HepG2 (cell line): Measurements from ENCODE around the gene OSCP1. TPM values are rescaled to one million over a fixed set of nuclear protein-coding genes. Genes with fewer than 3 reads are reported as not detected.

Experiments used
- CCAR2 ChIP-seq: fragments of 200-400 bp; formaldehyde crosslinking; optimal IDR thresholded peaks from 2 replicates; pipeline ENCODE3; 2018; ENCODE audit warnings: low read depth, mild to moderate bottlenecking, low read length, moderate library complexity
- CENPBD1 ChIP-seq: sonication (generic); formaldehyde crosslinking; IDR thresholded peaks from 2 replicates; pipeline ENCODE4 v1.8.0; 2022; ENCODE audit warnings: missing genetic modification reagents, low read depth, mild to moderate bottlenecking, borderline replicate concordance
- FOXC1 ChIP-seq: sonication (generic); formaldehyde crosslinking; IDR thresholded peaks from 2 replicates; pipeline ENCODE4 v1.8.0; 2022; ENCODE audit warnings: mild to moderate bottlenecking, missing genetic modification reagents, borderline replicate concordance
- GTF2F1 ChIP-seq: fragments of 150-350 bp; IDR thresholded peaks from 2 replicates; pipeline ENCODE4 v1.6.1; 2014; ENCODE audit warnings: low read length
- HOXA5 ChIP-seq: sonication (generic); formaldehyde crosslinking; IDR thresholded peaks from 2 replicates; pipeline ENCODE4 v1.4.0; 2020; ENCODE audit warnings: missing genetic modification reagents
- HOXA7 ChIP-seq: sonication (generic); formaldehyde crosslinking; IDR thresholded peaks from 2 replicates; pipeline ENCODE4 v1.8.1; 2022; ENCODE audit warnings: mild to moderate bottlenecking, missing genetic modification reagents, moderate library complexity
- MED8 ChIP-seq: sonication (generic); formaldehyde crosslinking; IDR thresholded peaks from 2 replicates; pipeline ENCODE4 v1.8.1; 2023; ENCODE audit warnings: mild to moderate bottlenecking, missing genetic modification reagents; ENCODE audit not compliant: insufficient replicate concordance
- NCOA1 ChIP-seq: sonication (generic); formaldehyde crosslinking; IDR thresholded peaks from 2 replicates; pipeline ENCODE4 v1.9.0; 2021; ENCODE audit warnings: missing genetic modification reagents
- NONO ChIP-seq, 2 experiments: fragments of 450-650 bp in 1 of 2; sonication (generic) in 1 of 2; formaldehyde crosslinking in 1 of 2; IDR thresholded peaks in 1 of 2; conservative IDR thresholded peaks in 1 of 2; 2 replicates each; pipeline versions ENCODE4 v1.6.1 to v1.8.0; 2017 to 2022; ENCODE audit warnings: mild to moderate bottlenecking in 1 of 2, missing genetic modification reagents in 1 of 2, moderate library complexity in 1 of 2
- PITX1 ChIP-seq: sonication (generic); formaldehyde crosslinking; IDR thresholded peaks from 2 replicates; pipeline ENCODE4 v1.5.1; 2020; ENCODE audit warnings: mild to moderate bottlenecking, missing genetic modification reagents
- RBFOX2 ChIP-seq: fragments of 200-400 bp; formaldehyde crosslinking; IDR thresholded peaks from 2 replicates; pipeline ENCODE4 v1.6.1; 2017; ENCODE audit warnings: low read depth, mild to moderate bottlenecking, low read length
- SALL2 ChIP-seq: sonication (generic); formaldehyde crosslinking; IDR thresholded peaks from 2 replicates; pipeline ENCODE4 v1.8.1; 2023; ENCODE audit warnings: mild to moderate bottlenecking, missing genetic modification reagents, inconsistent platforms
- SIN3B ChIP-seq: fragments of 150-350 bp; IDR thresholded peaks from 2 replicates; pipeline ENCODE4 v1.6.1; 2014; ENCODE audit warnings: low read length
- SMAD1 ChIP-seq: sonication (generic); formaldehyde crosslinking; IDR thresholded peaks from 2 replicates; pipeline ENCODE4 v1.4.0; 2020; ENCODE audit warnings: missing genetic modification reagents, low read depth, mild to moderate bottlenecking, borderline replicate concordance
- SMARCE1 ChIP-seq: fragments of 450-650 bp; IDR thresholded peaks from 2 replicates; pipeline ENCODE4 v1.6.1; 2017; ENCODE audit warnings: borderline replicate concordance
- THAP11 ChIP-seq: IDR thresholded peaks from 2 replicates; pipeline ENCODE4 v1.6.1; 2016; ENCODE audit warnings: missing biosample characterization, missing genetic modification reagents
- ZFP1 ChIP-seq: IDR thresholded peaks from 2 replicates; pipeline ENCODE4 v1.6.1; 2016
- ZNF225 ChIP-seq: sonication (generic); formaldehyde crosslinking; IDR thresholded peaks from 2 replicates; pipeline ENCODE4 v1.4.0; 2020; ENCODE audit warnings: mild to moderate bottlenecking, missing genetic modification reagents
- ZNF280B ChIP-seq: sonication (generic); formaldehyde crosslinking; IDR thresholded peaks from 2 replicates; pipeline ENCODE4 v1.5.0; 2020; ENCODE audit warnings: missing genetic modification reagents, mild to moderate bottlenecking, borderline replicate concordance
- ZNF317 ChIP-seq: sonication (generic); formaldehyde crosslinking; IDR thresholded peaks from 2 replicates; pipeline ENCODE4 v1.5.0; 2020; ENCODE audit warnings: mild to moderate bottlenecking, missing genetic modification reagents
- ZNF484 ChIP-seq: sonication (generic); formaldehyde crosslinking; IDR thresholded peaks from 2 replicates; pipeline ENCODE4 v1.5.1; 2020; ENCODE audit warnings: mild to moderate bottlenecking, low read depth, missing genetic modification reagents, borderline replicate concordance
- ZNF709 ChIP-seq: sonication (generic); formaldehyde crosslinking; IDR thresholded peaks from 2 replicates; pipeline ENCODE4 v1.5.0; 2020; ENCODE audit warnings: mild to moderate bottlenecking, missing genetic modification reagents
- ZNF879 ChIP-seq: sonication (generic); formaldehyde crosslinking; IDR thresholded peaks from 2 replicates; pipeline ENCODE4 v1.8.1; 2023; ENCODE audit warnings: missing genetic modification reagents
- polyA plus RNA-seq, 8 experiments: library from polyadenylated mRNA; depleted of rRNA in 3 of 8; stranded (reverse) in 7 of 8; unstranded in 1 of 8; fragments of >200 nt; fragmentation: Illumina TruSeq in 4 of 8; extraction: Trizol in 4 of 8; gene quantifications; 2 replicates each; pipeline versions ENCODE4 v1.2.1 to v1.2.3, GENCODE V29; 2011 to 2016; ENCODE audit warnings: low read depth in 4 of 8, missing spikeins in 1 of 8, mixed read lengths in 1 of 8; ENCODE audit not compliant: insufficient read depth in 1 of 8
- total RNA-seq, 5 experiments: library from RNA; depleted of rRNA; stranded (reverse); fragments of >200 nt; fragmentation: Illumina TruSeq; extraction: Trizol; gene quantifications; 2 replicates each; pipeline ENCODE4 v1.2.3, GENCODE V29; 2016; ENCODE audit warnings: low read depth in 1 of 5
- TF ChIP-seq, protein P1 (sequence below): sonication (generic); formaldehyde crosslinking; IDR thresholded peaks from 2 replicates; pipeline ENCODE4 v1.8.1; 2023; ENCODE audit warnings: missing genetic modification reagents, inconsistent platforms, borderline replicate concordance
- TF ChIP-seq, protein P2 (sequence below): sonication (generic); formaldehyde crosslinking; IDR thresholded peaks from 2 replicates; pipeline ENCODE4 v1.5.0; 2020; ENCODE audit warnings: mild to moderate bottlenecking, missing genetic modification reagents, borderline replicate concordance

The OSCP1 gene
- total and polyA plus RNA-seq, 2 of the 13 experiments (the other 11 are each of a cell fraction or from before 2014, with no cell fraction given): 0.60 to 0.84 TPM

DNA sequence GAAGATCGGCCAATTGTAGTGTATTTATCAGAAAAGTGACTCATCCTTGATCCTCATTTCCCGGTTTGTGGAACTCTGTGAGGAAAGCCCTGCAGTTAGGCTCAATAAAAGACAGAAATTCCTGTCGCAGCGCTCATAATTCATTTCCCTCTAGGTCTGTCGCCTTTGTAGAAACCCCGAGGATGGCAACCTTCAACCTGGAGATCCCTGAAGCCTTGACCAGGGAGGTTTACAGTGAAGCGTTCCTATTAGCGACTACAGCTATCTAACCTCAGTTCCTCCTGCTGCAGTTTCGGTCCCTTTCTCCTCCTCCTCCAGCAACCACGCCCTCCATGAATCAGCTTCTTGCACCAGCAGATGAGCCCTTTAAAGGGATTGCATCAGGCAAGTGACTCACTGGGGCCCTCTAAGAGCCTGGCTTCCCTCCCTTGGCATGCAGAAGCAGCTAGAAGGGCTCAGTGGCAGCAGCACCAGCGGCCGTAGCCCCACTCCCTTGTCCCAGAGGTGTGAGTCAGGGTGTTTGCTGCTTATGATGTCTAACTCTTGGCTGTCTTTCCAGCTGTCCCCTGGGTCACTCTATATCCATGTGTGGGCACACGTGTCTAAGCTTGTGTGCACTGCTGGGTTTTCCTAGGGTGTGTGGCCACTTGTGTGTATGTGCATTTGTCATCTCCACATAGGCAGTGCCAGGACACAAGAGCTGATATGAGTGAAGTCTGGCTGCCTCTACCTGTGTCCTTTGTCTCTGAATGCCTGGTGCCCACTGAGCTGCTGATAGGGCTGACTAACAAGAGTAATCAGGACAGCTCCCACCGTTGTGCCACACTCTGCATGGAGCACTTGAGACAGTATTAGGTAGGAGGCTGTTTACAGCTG lies 63.7 kb downstream of the OSCP1 start (continued):
- no peak for TF ChIP-seq SIN3B
- TF ChIP-seq ZNF484 (CRISPR knock-in tag): no peak
- TF ChIP-seq CENPBD1 (CRISPR knock-in tag): no peak
- no peak for TF ChIP-seq ZNF225 (CRISPR knock-in tag)
- TF ChIP-seq, protein P1, sequence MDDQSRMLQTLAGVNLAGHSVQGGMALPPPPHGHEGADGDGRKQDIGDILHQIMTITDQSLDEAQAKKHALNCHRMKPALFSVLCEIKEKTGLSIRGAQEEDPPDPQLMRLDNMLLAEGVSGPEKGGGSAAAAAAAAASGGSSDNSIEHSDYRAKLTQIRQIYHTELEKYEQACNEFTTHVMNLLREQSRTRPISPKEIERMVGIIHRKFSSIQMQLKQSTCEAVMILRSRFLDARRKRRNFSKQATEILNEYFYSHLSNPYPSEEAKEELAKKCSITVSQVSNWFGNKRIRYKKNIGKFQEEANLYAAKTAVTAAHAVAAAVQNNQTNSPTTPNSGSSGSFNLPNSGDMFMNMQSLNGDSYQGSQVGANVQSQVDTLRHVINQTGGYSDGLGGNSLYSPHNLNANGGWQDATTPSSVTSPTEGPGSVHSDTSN (CRISPR knock-in tag): no peak
- TF ChIP-seq ZNF280B: 0 out of 2 replicates have a peak, but pooled peaks have one; percentile 58
- peak; percentile 65; the same call in 1 of the 2 replicates for TF ChIP-seq GTF2F1
- no peak for TF ChIP-seq NONO (IDR thresholded peaks at IDR 0.05)
- no peak for TF ChIP-seq NONO (CRISPR knock-in tag; conservative IDR thresholded peaks at IDR 0.05)
- TF ChIP-seq ZFP1 (CRISPR knock-in tag): no peak
- TF ChIP-seq ZNF317 (CRISPR knock-in tag): no peak
- peak; percentile 79 for TF ChIP-seq HOXA5
- 0 out of 2 replicates have a peak, but pooled peaks have one; percentile 28 for TF ChIP-seq ZNF879 (CRISPR knock-in tag)
- no peak for TF ChIP-seq CCAR2
- TF ChIP-seq, protein P2, sequence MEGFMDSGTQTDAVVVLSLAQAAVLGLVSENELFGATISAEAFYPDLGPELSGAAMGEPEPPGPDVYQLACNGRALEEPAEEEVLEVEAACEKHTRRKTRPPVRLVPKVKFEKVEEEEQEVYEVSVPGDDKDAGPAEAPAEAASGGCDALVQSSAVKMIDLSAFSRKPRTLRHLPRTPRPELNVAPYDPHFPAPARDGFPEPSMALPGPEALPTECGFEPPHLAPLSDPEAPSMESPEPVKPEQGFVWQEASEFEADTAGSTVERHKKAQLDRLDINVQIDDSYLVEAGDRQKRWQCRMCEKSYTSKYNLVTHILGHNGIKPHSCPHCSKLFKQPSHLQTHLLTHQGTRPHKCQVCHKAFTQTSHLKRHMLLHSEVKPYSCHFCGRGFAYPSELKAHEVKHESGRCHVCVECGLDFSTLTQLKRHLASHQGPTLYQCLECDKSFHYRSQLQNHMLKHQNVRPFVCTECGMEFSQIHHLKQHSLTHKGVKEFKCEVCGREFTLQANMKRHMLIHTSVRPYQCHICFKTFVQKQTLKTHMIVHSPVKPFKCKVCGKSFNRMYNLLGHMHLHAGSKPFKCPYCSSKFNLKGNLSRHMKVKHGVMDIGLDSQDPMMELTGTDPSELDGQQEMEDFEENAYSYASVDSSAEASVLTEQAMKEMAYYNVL (CRISPR knock-in tag): 0 out of 2 replicates have a peak, but pooled peaks have one; percentile 49
- no peak for TF ChIP-seq NCOA1 (CRISPR knock-in tag)
- peak; percentile 67 for TF ChIP-seq RBFOX2
- no peak for TF ChIP-seq HOXA7 (CRISPR knock-in tag)
- TF ChIP-seq PITX1 (CRISPR knock-in tag): peak; percentile 62; the same call in 1 of the 2 replicates
- TF ChIP-seq SMARCE1: no peak
- TF ChIP-seq THAP11 (CRISPR knock-in tag): peak; percentile 34
- 0 out of 2 replicates have a peak, but pooled peaks have one; percentile 51 for TF ChIP-seq SMAD1 (CRISPR knock-in tag)
- TF ChIP-seq SALL2 (CRISPR knock-in tag): peak; percentile 71
- TF ChIP-seq ZNF709 (CRISPR knock-in tag): 0 out of 2 replicates have a peak, but pooled peaks have one; percentile 39
- TF ChIP-seq MED8 (CRISPR knock-in tag): no peak
- 0 out of 2 replicates have a peak, but pooled peaks have one; percentile 46 for TF ChIP-seq FOXC1 (CRISPR knock-in tag)
